ENCODE measurements around the gene PORCN. TPM values are rescaled to one million over a fixed set of nuclear protein-coding genes. Genes with fewer than 3 reads are reported as not detected.

The PORCN gene
- total RNA-seq, 1 donor from 2014 or later = 30.3 TPM

- peak overlapping the region; percentile 78 for H3K4me2 ChIP-seq (ENCODE audit: low read length)
- H3K36me3 Mint-ChIP-seq (ENCODE audit: low read depth, unreplicated experiment) = peaks cover 2% of the 10 kb centered on the region
- H3K27me3 ChIP-seq (ENCODE audit: insufficient read depth, low read length) = no peaks in the 10 kb centered on the region
- H3K4me3 ChIP-seq (ENCODE audit: insufficient read depth, low read depth, low read length) = no peak overlapping the region
- no peaks in the 10 kb centered on the region for H4K20me1 ChIP-seq (ENCODE audit: insufficient read depth, low read length)
- no peaks in the 10 kb centered on the region for H3K36me3 ChIP-seq (ENCODE audit: insufficient read depth, low read length)
- H3K27ac Mint-ChIP-seq (ENCODE audit: unreplicated experiment) = no peak overlapping the region
- peaks cover 19% of the 10 kb centered on the region for H3K4me1 ChIP-seq (ENCODE audit: insufficient read depth, low read length)
- DNase-seq (ENCODE audit: low read depth) = no peak
- FAIRE-seq = no peak
- H3K79me2 ChIP-seq (ENCODE audit: insufficient read depth, low read length) = no peaks in the 10 kb centered on the region
- peaks cover 25% of the 10 kb centered on the region for H3K4me1 Mint-ChIP-seq (ENCODE audit: low read depth, unreplicated experiment)
- no peak for TF ChIP-seq CTCF (IDR thresholded peaks at IDR 0.05; ENCODE audit: insufficient read depth, low read depth, low read length)
- no peak for TF ChIP-seq EZH2 (IDR thresholded peaks at IDR 0.05; ENCODE audit: insufficient read depth, low read length)
- no peaks in the 10 kb centered on the region for H3K27me3 Mint-ChIP-seq (ENCODE audit: low read depth, unreplicated experiment)
- no peak overlapping the region for H2AFZ ChIP-seq (ENCODE audit: low read depth, low read length)
- no peaks in the 10 kb centered on the region for H3K9me3 ChIP-seq (ENCODE audit: insufficient read depth, low read depth, low read length)
- peak overlapping the region; percentile 81 for H3K4me3 Mint-ChIP-seq (ENCODE audit: unreplicated experiment)
- no peak overlapping the region for H3K27ac ChIP-seq (ENCODE audit: low read depth, low read length)
- peak overlapping the region; percentile 76 for H3K9ac ChIP-seq (ENCODE audit: low read length)
- H3K9me3 Mint-ChIP-seq (ENCODE audit: unreplicated experiment) = peaks cover 2% of the 10 kb centered on the region
Measured at GRCh38 chrX:48468693-48469691, 39.8 kb upstream of the PORCN start.

GRCh38 chrX:48470110-48470832 is 38.5 kb upstream of the PORCN start, which contains the start of gene SLC38A5:
TSS of gene SLC38A5 (minus strand) at chrX:48470260. CDS start at chrX:48467924, 2,336 bp downstream.
- no peaks in the 10 kb centered on the region for H3K27me3 ChIP-seq (ENCODE audit: insufficient read depth, low read length)
- no peak within 1 kb of the TSS for H2AFZ ChIP-seq (ENCODE audit: low read depth, low read length)
- DNase-seq (ENCODE audit: low read depth) (no peak), FAIRE-seq (no peak)
- no peak for TF ChIP-seq CTCF (IDR thresholded peaks at IDR 0.05; ENCODE audit: insufficient read depth, low read depth, low read length)
- no peak for TF ChIP-seq EZH2 (IDR thresholded peaks at IDR 0.05; ENCODE audit: insufficient read depth, low read length)
- H3K4me1 ChIP-seq (ENCODE audit: insufficient read depth, low read length) = peaks cover 14% of the 10 kb centered on the region
- H3K4me2 ChIP-seq (ENCODE audit: low read length) = peak within 1 kb of the TSS; percentile 78
- H3K4me1 Mint-ChIP-seq (ENCODE audit: low read depth, unreplicated experiment) = peaks cover 20% of the 10 kb centered on the region
- H3K79me2 ChIP-seq (ENCODE audit: insufficient read depth, low read length) = peaks cover 7% of the 10 kb centered on the region
- H3K36me3 ChIP-seq (ENCODE audit: insufficient read depth, low read length) = no peaks in the 10 kb centered on the region
- peak within 1 kb of the TSS; percentile 76 for H3K9ac ChIP-seq (ENCODE audit: low read length)
- no peaks in the 10 kb centered on the region for H3K36me3 Mint-ChIP-seq (ENCODE audit: low read depth, unreplicated experiment)
- H3K27ac Mint-ChIP-seq (ENCODE audit: unreplicated experiment) = no peak within 1 kb of the TSS
- peaks cover 2% of the 10 kb centered on the region for H3K9me3 Mint-ChIP-seq (ENCODE audit: unreplicated experiment)
- H3K4me3 ChIP-seq (ENCODE audit: insufficient read depth, low read depth, low read length) = no peak within 1 kb of the TSS
- H3K27ac ChIP-seq (ENCODE audit: low read depth, low read length) = no peak within 1 kb of the TSS
- no peaks in the 10 kb centered on the region for H3K27me3 Mint-ChIP-seq (ENCODE audit: low read depth, unreplicated experiment)
- no peaks in the 10 kb centered on the region for H4K20me1 ChIP-seq (ENCODE audit: insufficient read depth, low read length)
- no peaks in the 10 kb centered on the region for H3K9me3 ChIP-seq (ENCODE audit: insufficient read depth, low read depth, low read length)
- H3K4me3 Mint-ChIP-seq (ENCODE audit: unreplicated experiment) = peak within 1 kb of the TSS; percentile 79
